D721Med (cell line): ENCODE measurements around the gene FLCN.

Experiments
- DNase-seq: peaks from one replicate; pipeline ENCODE4 v3.0.0; 2011; ENCODE audit warnings: low spot score; ENCODE audit not compliant: insufficient read length
- FAIRE-seq: peaks from 2 replicates; lab custom pipeline; 2011; peaks lifted over from hg19 to GRCh38; lab: Jason Lieb, UNC
- CTCF ChIP-seq: IDR thresholded peaks from 2 replicates; pipeline ENCODE4 v1.5.1; 2012; ENCODE audit warnings: mild to moderate bottlenecking, control low read depth; ENCODE audit not compliant: insufficient read depth; ENCODE audit errors: missing control alignments

FLCN gene

GRCh38 chr17:17252149-17252661, 15.2 kb upstream of the FLCN start:
- DNase-seq = no peak
- TF ChIP-seq CTCF = no peak
- FAIRE-seq = no peak

GRCh38 chr17:17246879-17247278, 9.9 kb upstream of the FLCN start:
- TF ChIP-seq CTCF = no peak
- FAIRE-seq = no peak
- DNase-seq = no peak

GRCh38 chr17:17243163-17243562, 6.2 kb upstream of the FLCN start:
- no peak for FAIRE-seq
- TF ChIP-seq CTCF = no peak
- DNase-seq = no peak

- no peak for FAIRE-seq
- no peak for TF ChIP-seq CTCF
- DNase-seq = no peak
These were observed 5.3 kb upstream of the FLCN start for GRCh38 chr17:17242246-17242645.

- DNase-seq (no peak), FAIRE-seq (no peak)
- no peak for TF ChIP-seq CTCF
These were observed 4.7 kb upstream of the FLCN start for GRCh38 chr17:17241656-17242055.

- no peak for FAIRE-seq
- no peak for DNase-seq
- no peak for TF ChIP-seq CTCF
These were observed 2.9 kb upstream of the FLCN start for GRCh38 chr17:17239832-17240231.

- DNase-seq (no peak), FAIRE-seq (no peak)
These were observed 508 bp downstream of the FLCN start for GRCh38 chr17:17236295-17237025.

More at GRCh38 chr17:17236295-17237025, 508 bp downstream of the FLCN start:
- no peak for TF ChIP-seq CTCF
